Fibroblast of lung (primary cell): ENCODE data around the gene CLEC4D. TPM values are rescaled to one million over a fixed set of nuclear protein-coding genes. Genes with fewer than 3 reads are reported as not detected.
"Not testable (repeated sequence)": the region's sequence is repeated elsewhere in the genome, so short reads cannot be mapped to it uniquely, and the experiment has no call there.

ENCODE experiments used
- DNase-seq, 2 donors: peaks; one replicate each; pipeline versions ENCODE4 v3.0.0 to v3.0.0-alpha.2; 2010; ENCODE audit warnings: low read depth in 2 of 2
- H2AFZ ChIP-seq: 2 replicates; pipeline ENCODE4 v1.5.1; 2012; ENCODE audit warnings: low read length, control low read depth, inconsistent platforms
- H3K27ac ChIP-seq: 2 replicates; pipeline ENCODE4 v1.5.1; 2011; ENCODE audit warnings: low read length, control low read depth; ENCODE audit not compliant: insufficient read depth
- H3K27me3 ChIP-seq: 2 replicates; pipeline ENCODE4 v1.5.1; 2011; ENCODE audit warnings: mild to moderate bottlenecking, low read length; ENCODE audit not compliant: control insufficient read depth, insufficient read depth
- H3K36me3 ChIP-seq: 2 replicates; pipeline ENCODE4 v1.5.1; 2011; ENCODE audit warnings: low read length; ENCODE audit not compliant: control insufficient read depth, insufficient read depth
- H3K4me1 ChIP-seq: 2 replicates; pipeline ENCODE4 v1.5.1; 2011; ENCODE audit warnings: low read length; ENCODE audit not compliant: control insufficient read depth, insufficient read depth; ENCODE audit errors: extremely low read depth
- H3K4me2 ChIP-seq: 2 replicates; pipeline ENCODE4 v1.5.1; 2011; ENCODE audit warnings: low read length, control low read depth; ENCODE audit not compliant: insufficient read depth; ENCODE audit errors: extremely low read depth
- H3K4me3 ChIP-seq, 4 experiments: fragments of 200-600 bp in 1 of 4; sonication (generic) in 1 of 4; replicated peaks in 1 of 4; 2 replicates each; pipeline ENCODE4 v1.5.1; 2011 to 2016; ENCODE audit warnings: low read length in 4 of 4, low read depth in 3 of 4, mild to moderate bottlenecking in 3 of 4, control low read depth in 2 of 4, inconsistent platforms in 1 of 4, mixed read lengths in 1 of 4; ENCODE audit not compliant: insufficient read depth in 1 of 4; ENCODE audit errors: control extremely low read depth in 1 of 4
- H3K79me2 ChIP-seq: 2 replicates; pipeline ENCODE4 v1.5.1; 2012; ENCODE audit warnings: mild to moderate bottlenecking, low read length, inconsistent platforms; ENCODE audit not compliant: control insufficient read depth, insufficient read depth
- H3K9ac ChIP-seq: 2 replicates; pipeline ENCODE4 v1.5.1; 2011; ENCODE audit warnings: mild to moderate bottlenecking, low read length, control low read depth; ENCODE audit not compliant: insufficient read depth
- H3K9me3 ChIP-seq: 2 replicates; pipeline ENCODE4 v1.5.1; 2012; ENCODE audit warnings: low read depth, low read length; ENCODE audit not compliant: control insufficient read depth, insufficient read depth
- H4K20me1 ChIP-seq: 2 replicates; pipeline ENCODE4 v1.5.1; 2011; ENCODE audit warnings: low read length; ENCODE audit not compliant: control insufficient read depth, insufficient read depth; ENCODE audit errors: extremely low read depth
- EZH2 ChIP-seq: IDR thresholded peaks from 2 replicates; pipeline ENCODE4 v1.5.1; 2012; ENCODE audit warnings: low read length, control low read depth, mild to moderate bottlenecking; ENCODE audit errors: missing control alignments
- polyA plus RNA-seq, 2 donors: library from polyadenylated mRNA; depleted of rRNA in 1 of 2; stranded (reverse) in 1 of 2; unstranded in 1 of 2; fragments of >200 nt; gene quantifications; 2 replicates each; pipeline ENCODE4 v1.2.1, GENCODE V29; 2011 to 2012; ENCODE audit warnings: missing spikeins in 1 of 2
- total RNA-seq: library from RNA; depleted of rRNA; stranded (reverse); fragments of >200 nt; gene quantifications from 2 replicates; pipeline ENCODE4 v1.2.1, GENCODE V29; 2014
- TF ChIP-seq, protein P1 (sequence below), 2 donors: IDR thresholded peaks in 1 of 2; conservative IDR thresholded peaks in 1 of 2; 1 replicate in 1 of 2; 2 replicates in 1 of 2; pipeline ENCODE4 v1.5.1; 2011 to 2012; ENCODE audit warnings: low read length in 2 of 2, control low read depth in 1 of 2, inconsistent platforms in 1 of 2, low read depth in 1 of 2, mild to moderate bottlenecking in 1 of 2

CLEC4D gene
- total and polyA plus RNA-seq, 2 donors (not counting 1 experiment from before 2014, with no cell fraction given), result not detected

- TF ChIP-seq, protein P1, sequence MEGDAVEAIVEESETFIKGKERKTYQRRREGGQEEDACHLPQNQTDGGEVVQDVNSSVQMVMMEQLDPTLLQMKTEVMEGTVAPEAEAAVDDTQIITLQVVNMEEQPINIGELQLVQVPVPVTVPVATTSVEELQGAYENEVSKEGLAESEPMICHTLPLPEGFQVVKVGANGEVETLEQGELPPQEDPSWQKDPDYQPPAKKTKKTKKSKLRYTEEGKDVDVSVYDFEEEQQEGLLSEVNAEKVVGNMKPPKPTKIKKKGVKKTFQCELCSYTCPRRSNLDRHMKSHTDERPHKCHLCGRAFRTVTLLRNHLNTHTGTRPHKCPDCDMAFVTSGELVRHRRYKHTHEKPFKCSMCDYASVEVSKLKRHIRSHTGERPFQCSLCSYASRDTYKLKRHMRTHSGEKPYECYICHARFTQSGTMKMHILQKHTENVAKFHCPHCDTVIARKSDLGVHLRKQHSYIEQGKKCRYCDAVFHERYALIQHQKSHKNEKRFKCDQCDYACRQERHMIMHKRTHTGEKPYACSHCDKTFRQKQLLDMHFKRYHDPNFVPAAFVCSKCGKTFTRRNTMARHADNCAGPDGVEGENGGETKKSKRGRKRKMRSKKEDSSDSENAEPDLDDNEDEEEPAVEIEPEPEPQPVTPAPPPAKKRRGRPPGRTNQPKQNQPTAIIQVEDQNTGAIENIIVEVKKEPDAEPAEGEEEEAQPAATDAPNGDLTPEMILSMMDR (conservative IDR thresholded peaks at IDR 0.05 in 1 of 2, IDR thresholded peaks at IDR 0.05 in 1 of 2; ENCODE audit: low read depth in 1 of 2, low read length in 2 of 2), result no peak
- no peak for TF ChIP-seq EZH2
- Histone ChIP-seq H4K20me1 (no peaks in the 10 kb centered on the region), H3K9me3 (no peaks in the 10 kb centered on the region), H3K4me2 (no peak overlapping the region), H2AFZ (no peak overlapping the region), H3K27ac (no peak overlapping the region), H3K4me3 (no peak overlapping the region), H3K79me2 (no peaks in the 10 kb centered on the region), H3K36me3 (no peaks in the 10 kb centered on the region), H3K9ac (no peak overlapping the region), H3K4me1 (no peaks in the 10 kb centered on the region), H3K27me3 (no peaks in the 10 kb centered on the region)
- DNase-seq, result no peak
These were observed 30.2 kb upstream of the CLEC4D start for GRCh38 chr12:8483079-8483478.

DNA sequence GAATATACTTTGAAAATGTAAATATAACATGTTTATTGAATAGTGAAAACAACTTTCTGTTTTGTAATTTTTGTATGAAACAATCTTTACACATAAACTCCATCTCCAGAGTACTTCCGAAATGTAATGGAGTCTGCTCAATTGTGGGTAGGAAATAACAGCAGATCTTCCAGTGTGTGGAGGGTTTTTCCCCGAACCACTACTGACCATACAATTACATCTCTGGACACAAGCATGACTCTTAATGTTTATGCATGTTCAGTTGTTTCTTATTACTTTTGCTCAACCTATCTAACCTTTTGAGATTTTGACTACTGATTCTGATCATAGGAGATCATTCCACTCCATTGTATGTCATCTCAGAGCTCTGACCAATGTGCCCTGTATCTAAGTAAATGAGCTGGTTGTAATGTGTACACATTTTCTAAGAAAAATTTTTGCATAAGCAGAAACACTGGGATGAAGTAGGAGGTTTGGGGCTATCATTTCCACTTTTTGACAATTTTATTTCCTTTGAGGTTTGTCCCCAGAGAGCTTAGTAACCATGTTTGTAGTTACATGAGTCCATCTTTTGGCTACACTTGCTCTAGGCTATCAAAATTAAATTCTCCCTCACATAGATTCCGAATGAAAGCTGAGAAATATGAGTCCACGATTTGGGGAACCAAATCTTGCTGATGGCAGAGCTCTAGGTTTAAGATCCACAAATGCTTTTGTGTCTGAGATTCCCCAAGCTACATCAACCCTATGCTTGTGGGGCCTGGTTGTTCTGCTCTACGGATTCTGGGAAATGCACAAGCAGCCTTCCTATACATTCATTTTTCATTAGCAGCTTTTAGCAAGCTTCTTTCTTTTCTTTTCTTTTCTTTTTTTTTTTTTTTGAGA, 21.4 kb upstream of the CLEC4D start:
- H3K9me3 ChIP-seq, result no peaks in the 10 kb centered on the region
- no peak overlapping the region for H3K4me3 ChIP-seq
- H3K4me1 ChIP-seq, result no peaks in the 10 kb centered on the region
- H3K36me3 ChIP-seq, result no peaks in the 10 kb centered on the region
- no peak overlapping the region for H2AFZ ChIP-seq
- H3K9ac ChIP-seq, result no peak overlapping the region
- TF ChIP-seq EZH2, result no peak
- TF ChIP-seq, protein P1 (conservative IDR thresholded peaks at IDR 0.05 in 1 of 2, IDR thresholded peaks at IDR 0.05 in 1 of 2; ENCODE audit: low read depth in 1 of 2, low read length in 2 of 2), result no peak
- no peaks in the 10 kb centered on the region for H4K20me1 ChIP-seq
- no peaks in the 10 kb centered on the region for H3K27me3 ChIP-seq
- no peaks in the 10 kb centered on the region for H3K79me2 ChIP-seq
- no peak for DNase-seq
- H3K27ac ChIP-seq, result no peak overlapping the region
- H3K4me2 ChIP-seq, result no peak overlapping the region

GRCh38 chr12:8493084-8493483, 20.2 kb upstream of the CLEC4D start:
- TF ChIP-seq, protein P1 (conservative IDR thresholded peaks at IDR 0.05 in 1 of 2, IDR thresholded peaks at IDR 0.05 in 1 of 2; ENCODE audit: low read depth in 1 of 2, low read length in 2 of 2), result no peak
- no peak for TF ChIP-seq EZH2
- Histone ChIP-seq H3K36me3 (no peaks in the 10 kb centered on the region), H3K9ac (no peak overlapping the region), H3K27ac (no peak overlapping the region), H3K9me3 (no peaks in the 10 kb centered on the region), H3K4me3 (no peak overlapping the region), H2AFZ (no peak overlapping the region), H3K4me2 (no peak overlapping the region), H3K4me1 (no peaks in the 10 kb centered on the region), H3K79me2 (no peaks in the 10 kb centered on the region), H3K27me3 (no peaks in the 10 kb centered on the region), H4K20me1 (no peaks in the 10 kb centered on the region)
- DNase-seq, result no peak

- not testable (repeated sequence) for H3K36me3 ChIP-seq, H4K20me1 ChIP-seq, H3K27ac ChIP-seq, H3K4me2 ChIP-seq, H3K9ac ChIP-seq, H3K4me3 ChIP-seq, H3K9me3 ChIP-seq, H3K4me1 ChIP-seq, DNase-seq, H3K27me3 ChIP-seq, H2AFZ ChIP-seq, H3K79me2 ChIP-seq
These were observed 17.6 kb upstream of the CLEC4D start for GRCh38 chr12:8495671-8496070.

- not testable (repeated sequence) for H3K4me1 ChIP-seq, H3K9ac ChIP-seq, H3K27me3 ChIP-seq, DNase-seq, H3K9me3 ChIP-seq, H3K79me2 ChIP-seq, H3K4me2 ChIP-seq, H2AFZ ChIP-seq, H4K20me1 ChIP-seq, H3K36me3 ChIP-seq, H3K27ac ChIP-seq, H3K4me3 ChIP-seq
These were observed 17.2 kb upstream of the CLEC4D start for GRCh38 chr12:8496074-8496473.
